NCI-H1092 treated with DMSO at 0.1 percent for 48 hours (cell line): ENCODE data around the gene ACAN.
"Not testable (repeated sequence)": the region's sequence is repeated elsewhere in the genome, so short reads cannot be mapped to it uniquely, and the experiment has no call there.

Experiments
- DNase-seq: peaks from one replicate; lab custom pipeline; 2025; lab: John Stamatoyannopoulos, UW

Gene ACAN

GRCh38 chr15:88902846-88903245 lies 99.6 kb downstream of the ACAN start:
- no peak for DNase-seq

DNA sequence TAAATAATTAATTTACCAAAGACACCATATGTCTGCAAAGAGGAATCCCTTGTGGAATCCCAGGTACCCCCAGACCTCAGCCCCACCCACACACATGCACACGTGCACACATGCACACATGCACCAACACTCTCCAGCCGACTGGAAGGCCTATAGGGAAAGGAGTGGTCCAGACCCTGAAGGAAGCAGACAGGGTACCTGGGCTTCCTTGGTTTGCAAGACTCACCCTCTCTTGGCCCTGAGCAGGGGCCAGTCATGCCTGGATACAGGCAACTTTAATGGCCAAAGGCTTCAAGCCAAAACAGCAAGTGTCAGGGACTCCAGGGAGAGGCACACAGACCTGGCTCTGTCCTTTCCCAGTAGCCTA lies 101.0 kb downstream of the ACAN start:
- no peak for DNase-seq

GRCh38 chr15:88904624-88905327 lies 101.5 kb downstream of the ACAN start:
- peak; percentile 29 for DNase-seq

DNA sequence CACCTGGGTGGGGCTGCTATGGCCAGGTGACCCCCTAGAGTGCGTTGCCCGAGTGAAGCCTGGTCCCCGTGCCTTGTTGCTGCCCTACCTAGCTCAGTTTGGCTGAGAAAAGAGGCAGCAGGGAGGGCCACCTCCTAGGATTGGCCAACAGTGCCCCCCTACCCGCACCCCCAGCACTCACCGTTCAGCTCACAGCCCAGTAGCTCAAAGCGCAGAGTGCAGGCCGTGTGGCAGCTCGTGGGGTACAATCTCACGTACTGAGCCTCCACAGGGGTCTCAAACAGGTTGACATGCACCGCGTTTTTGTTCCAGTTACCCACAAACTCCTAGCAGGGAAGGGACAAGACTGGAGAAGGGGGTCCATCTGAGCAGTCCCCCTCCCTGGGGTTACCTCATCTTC lies 102.3 kb downstream of the ACAN start:
- no peak for DNase-seq

- DNase-seq: no peak
These were observed 102.9 kb downstream of the ACAN start for GRCh38 chr15:88906130-88906529.

- DNase-seq: no peak
These were observed 103.3 kb downstream of the ACAN start for GRCh38 chr15:88906551-88906950.

- DNase-seq: no peak
These were observed 103.9 kb downstream of the ACAN start for GRCh38 chr15:88907111-88907510.

- DNase-seq: no peak
These were observed 104.9 kb downstream of the ACAN start for GRCh38 chr15:88908123-88908522.

GRCh38 chr15:88908697-88909621 lies 105.7 kb downstream of the ACAN start:
- no peak for DNase-seq

- DNase-seq: no peak
These were observed 107.0 kb downstream of the ACAN start for GRCh38 chr15:88909956-88910831.

DNA sequence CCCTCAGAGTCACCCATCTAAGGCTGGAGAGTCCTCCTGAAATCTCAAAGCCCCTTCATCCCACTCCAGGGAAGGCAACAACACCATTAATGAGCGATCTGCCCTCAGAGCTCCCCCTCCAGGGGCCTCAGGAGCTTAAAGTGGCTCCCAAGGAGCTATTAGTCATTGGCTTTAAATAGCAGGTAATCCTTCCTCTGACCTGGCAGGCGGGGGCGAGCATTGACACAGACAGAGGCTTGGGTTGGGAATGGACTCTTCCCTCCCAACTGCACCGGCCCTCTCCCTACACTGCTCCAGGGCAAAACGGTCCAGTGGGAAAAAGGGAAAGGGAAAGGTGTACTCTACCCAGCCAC lies 108.5 kb downstream of the ACAN start:
- DNase-seq: no peak

GRCh38 chr15:88912500-88912921 lies 109.3 kb downstream of the ACAN start:
- DNase-seq: no peak

- DNase-seq: no peak
These were observed 110.0 kb downstream of the ACAN start, which contains the start of gene MFGE8 for GRCh38 chr15:88913017-88913849. TSS of gene MFGE8 (minus strand) at chr15:88913379. CDS start at chr15:88913319, 60 bp downstream.

- DNase-seq: no peak
These were observed 110.6 kb downstream of the ACAN start for GRCh38 chr15:88913850-88914169.

DNA sequence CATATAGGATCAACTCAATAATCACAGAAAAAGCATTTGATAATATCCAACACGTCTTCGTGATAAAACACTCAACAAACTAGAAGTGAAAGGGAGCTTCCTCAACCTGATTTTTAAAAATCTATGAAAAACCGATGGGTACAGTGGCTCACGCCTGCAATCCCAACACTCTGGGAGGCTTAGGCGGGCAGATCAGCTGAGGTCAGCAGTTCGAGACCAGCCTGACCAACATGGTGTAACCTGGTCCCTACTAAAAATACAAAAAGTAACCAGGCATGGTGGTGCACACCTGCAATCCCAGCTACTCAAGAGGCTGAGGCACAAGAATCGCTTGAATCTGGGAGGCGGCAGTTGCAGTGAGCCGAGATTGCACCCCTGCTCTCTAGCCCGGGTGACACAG lies 112.1 kb downstream of the ACAN start:
- DNase-seq: no peak

DNA sequence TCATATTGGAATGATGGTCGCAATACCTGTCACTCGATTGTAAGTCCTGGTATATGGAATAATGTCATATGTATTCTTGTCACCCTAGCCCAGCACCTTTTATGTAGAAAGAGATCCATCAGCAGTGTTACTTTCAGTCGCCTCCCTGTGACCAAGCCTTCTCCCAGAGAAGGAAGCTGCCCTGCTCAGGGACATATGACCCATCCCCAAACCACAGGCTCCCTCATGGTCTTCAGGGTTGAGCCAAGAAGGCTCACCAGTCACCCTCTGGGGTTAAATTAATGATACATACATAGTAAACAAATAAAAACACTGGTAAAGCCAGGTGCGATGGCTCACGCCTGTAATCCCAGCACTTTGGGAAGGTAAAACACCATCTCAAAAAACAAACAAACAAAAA lies 114.5 kb downstream of the ACAN start:
- DNase-seq: no peak

- no peak for DNase-seq
These were observed 115.5 kb downstream of the ACAN start for GRCh38 chr15:88918738-88919137.

DNA sequence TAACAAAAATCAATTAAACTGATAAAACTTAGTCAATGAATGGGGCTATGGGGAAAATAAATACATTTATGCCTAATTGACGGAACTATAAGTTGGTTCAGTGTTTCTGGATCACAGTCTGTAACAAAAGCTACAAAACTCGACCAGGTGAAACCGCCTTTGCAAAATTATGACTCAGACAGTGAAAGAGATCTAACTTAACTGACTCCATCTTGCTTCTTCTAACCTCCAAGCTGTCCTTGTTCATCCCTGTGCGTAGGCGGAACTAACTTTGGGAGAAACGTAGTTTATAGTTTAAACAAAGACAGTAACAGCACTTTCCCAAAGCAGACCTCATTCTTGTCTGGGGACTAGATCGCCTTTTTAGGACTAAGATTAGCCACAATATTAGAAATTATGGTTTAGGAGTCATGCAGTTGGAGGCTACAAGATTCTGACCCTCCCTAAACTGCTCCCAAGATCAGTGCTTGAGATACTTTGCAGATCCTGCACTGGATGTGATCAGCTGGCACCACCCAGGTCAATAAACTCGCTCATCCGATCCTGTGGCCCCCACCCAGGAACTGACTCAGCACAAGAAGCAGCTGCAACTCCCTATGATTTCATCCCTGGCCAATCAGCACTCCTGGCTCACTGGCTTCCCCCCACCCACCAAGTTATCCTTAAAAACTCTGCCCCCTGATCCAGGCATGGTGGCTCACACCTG lies 117.1 kb downstream of the ACAN start:
- no peak for DNase-seq

DNA sequence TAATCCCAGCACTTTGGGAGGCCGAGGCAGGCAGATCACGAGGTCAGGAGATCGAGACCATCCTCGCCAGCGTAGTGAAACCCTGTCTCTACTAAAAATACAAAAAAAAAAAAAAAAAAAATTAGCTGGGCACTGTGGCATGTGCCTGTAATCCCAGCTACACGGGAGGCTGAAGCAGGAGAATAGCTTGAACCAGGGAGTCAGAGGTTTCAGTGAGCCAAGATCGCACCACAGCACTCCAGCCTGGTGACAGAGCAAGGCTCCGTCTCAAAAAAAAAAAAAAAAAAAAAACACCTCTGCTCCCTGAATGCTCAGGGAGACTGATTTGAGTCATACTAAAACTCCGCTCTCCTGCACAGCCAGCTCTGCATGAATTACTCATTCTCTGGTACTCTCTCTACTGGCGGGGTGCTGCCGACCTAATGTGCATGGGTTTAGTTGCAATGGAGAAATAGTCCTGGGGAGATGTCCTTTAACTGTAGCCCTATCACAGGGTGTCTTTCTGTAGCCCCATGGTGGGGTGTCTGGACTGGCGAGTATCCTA lies 117.7 kb downstream of the ACAN start:
- DNase-seq: not testable (repeated sequence)
